Effector memory CD8-positive, alpha-beta T cell (primary cell): ENCODE measurements around the gene GFI1B.
A peak's percentile ranks its signal among the peaks of the same experiment; 100 is the strongest.
"Not testable (repeated sequence)": the region's sequence is repeated elsewhere in the genome, so short reads cannot be mapped to it uniquely, and the experiment has no call there.

Experiments
- ATAC-seq: fragments of 150-1000 bp; cut with Tn5 transposase; replicated peaks from 2 replicates; pipeline ENCODE4 v1.10.0; 2021; ENCODE audit warnings: mild to moderate bottlenecking, moderate library complexity
- DNase-seq, 3 experiments: peaks; one replicate each; pipeline ENCODE4 v3.0.0; 2021
- H3K27ac Mint-ChIP-seq, 2 donors: one replicate each; pipeline ENCODE4 v1.8.0; 2022; ENCODE audit warnings: mild to moderate bottlenecking in 2 of 2, mixed read lengths in 2 of 2, moderate library complexity in 2 of 2
- H3K27me3 Mint-ChIP-seq, 2 donors: one replicate each; pipeline ENCODE4 v1.8.0; 2022; ENCODE audit warnings: mixed read lengths in 2 of 2
- H3K36me3 Mint-ChIP-seq: one replicate; pipeline ENCODE4 v1.8.0; 2022; ENCODE audit warnings: mild to moderate bottlenecking, moderate library complexity, mixed read lengths; ENCODE audit not compliant: insufficient read depth
- H3K4me1 Mint-ChIP-seq, 2 donors: one replicate each; pipeline ENCODE4 v1.8.0; 2022; ENCODE audit warnings: low read depth in 2 of 2, mixed read lengths in 2 of 2
- H3K4me3 Mint-ChIP-seq, 2 donors: one replicate each; pipeline ENCODE4 v1.8.0; 2022; ENCODE audit warnings: mild to moderate bottlenecking in 2 of 2, mixed read lengths in 2 of 2, moderate library complexity in 2 of 2
- H3K9me3 Mint-ChIP-seq, 2 donors: one replicate each; pipeline ENCODE4 v1.8.0; 2022; ENCODE audit warnings: mixed read lengths in 2 of 2

Gene GFI1B

GRCh38 chr9:132989998-132990557, 11.6 kb downstream of the GFI1B start:
- H3K36me3 Mint-ChIP-seq, H3K4me3 Mint-ChIP-seq, DNase-seq, H3K27ac Mint-ChIP-seq, H3K9me3 Mint-ChIP-seq, H3K4me1 Mint-ChIP-seq: not testable (repeated sequence)
- peaks cover 62 to 87% of the 10 kb centered on the region in 2 donors for H3K27me3 Mint-ChIP-seq
- peak; percentile 51 for ATAC-seq

GRCh38 chr9:132990781-132991180, 12.3 kb downstream of the GFI1B start:
- Mint-ChIP-seq H3K4me1 (peaks cover 0 to 6% of the 10 kb centered on the region in 2 donors), H3K36me3 (no peaks in the 10 kb centered on the region), H3K4me3 (no peak overlapping the region), H3K27me3 (peaks cover 62 to 88% of the 10 kb centered on the region in 2 donors), H3K27ac (no peak overlapping the region), H3K9me3 (no peaks in the 10 kb centered on the region)
- DNase-seq (no peak), ATAC-seq (no peak)

- Mint-ChIP-seq H3K4me1 (peaks cover 0 to 6% of the 10 kb centered on the region in 2 donors), H3K27me3 (peaks cover 62 to 88% of the 10 kb centered on the region in 2 donors), H3K27ac (no peak overlapping the region), H3K9me3 (no peaks in the 10 kb centered on the region), H3K36me3 (no peaks in the 10 kb centered on the region), H3K4me3 (no peak overlapping the region)
- ATAC-seq (peak; percentile 47), DNase-seq (no peak)
Observed at GRCh38 chr9:132991351-132992300, 13.1 kb downstream of the GFI1B start.

- Mint-ChIP-seq H3K9me3 (no peaks in the 10 kb centered on the region), H3K36me3 (no peaks in the 10 kb centered on the region), H3K4me3 (no peak overlapping the region), H3K27ac (no peak overlapping the region), H3K27me3 (peaks cover 56 to 82% of the 10 kb centered on the region in 2 donors), H3K4me1 (peaks cover 0 to 6% of the 10 kb centered on the region in 2 donors)
- ATAC-seq (no peak), DNase-seq (no peak)
Observed at GRCh38 chr9:132993511-132993939, 15.0 kb downstream of the GFI1B start.

- Mint-ChIP-seq H3K27me3 (peaks cover 59 to 81% of the 10 kb centered on the region in 2 donors), H3K4me1 (peaks cover 0 to 6% of the 10 kb centered on the region in 2 donors), H3K9me3 (no peaks in the 10 kb centered on the region), H3K27ac (peak overlapping the region in 1 of 2 donors; percentile 18), H3K4me3 (peak overlapping the region in 1 of 2 donors; percentile 30), H3K36me3 (peaks cover 2% of the 10 kb centered on the region)
- no peak for ATAC-seq
- DNase-seq = no peak
Observed at GRCh38 chr9:132994410-132995120, 16.1 kb downstream of the GFI1B start.

- Mint-ChIP-seq H3K4me3 (no peak overlapping the region), H3K36me3 (peaks cover 2% of the 10 kb centered on the region), H3K27ac (no peak overlapping the region), H3K9me3 (no peaks in the 10 kb centered on the region), H3K4me1 (peaks cover 0 to 8% of the 10 kb centered on the region in 2 donors), H3K27me3 (peaks cover 60 to 85% of the 10 kb centered on the region in 2 donors)
- no peak for DNase-seq
- no peak for ATAC-seq
Observed at GRCh38 chr9:132995121-132995420, 16.6 kb downstream of the GFI1B start.

GRCh38 chr9:132995879-132996278, 17.4 kb downstream of the GFI1B start:
- Mint-ChIP-seq H3K4me3 (no peak overlapping the region), H3K27me3 (peaks cover 63 to 93% of the 10 kb centered on the region in 2 donors), H3K36me3 (peaks cover 2% of the 10 kb centered on the region), H3K27ac (no peak overlapping the region), H3K9me3 (no peaks in the 10 kb centered on the region), H3K4me1 (peaks cover 0 to 8% of the 10 kb centered on the region in 2 donors)
- ATAC-seq (no peak), DNase-seq (no peak)

GRCh38 chr9:132996526-132996925, 18.0 kb downstream of the GFI1B start:
- Mint-ChIP-seq H3K27me3 (peaks cover 65 to 91% of the 10 kb centered on the region in 2 donors), H3K27ac (no peak overlapping the region), H3K9me3 (no peaks in the 10 kb centered on the region), H3K4me1 (peaks cover 0 to 8% of the 10 kb centered on the region in 2 donors), H3K36me3 (peaks cover 2% of the 10 kb centered on the region), H3K4me3 (no peak overlapping the region)
- ATAC-seq = no peak
- DNase-seq = no peak

- no peaks in the 10 kb centered on the region for H3K9me3 Mint-ChIP-seq
- H3K36me3 Mint-ChIP-seq = peaks cover 2% of the 10 kb centered on the region
- no peak overlapping the region for H3K27ac Mint-ChIP-seq
- no peak overlapping the region for H3K4me3 Mint-ChIP-seq
- DNase-seq (no peak), ATAC-seq (no peak)
- H3K4me1 Mint-ChIP-seq = peaks cover 0 to 8% of the 10 kb centered on the region in 2 donors
- peaks cover 67 to 89% of the 10 kb centered on the region in 2 donors for H3K27me3 Mint-ChIP-seq
Observed at GRCh38 chr9:132997591-132997990, 19.1 kb downstream of the GFI1B start.

- not testable (repeated sequence) for H3K9me3 Mint-ChIP-seq, DNase-seq, H3K4me3 Mint-ChIP-seq, H3K27ac Mint-ChIP-seq, H3K36me3 Mint-ChIP-seq, H3K4me1 Mint-ChIP-seq, ATAC-seq
- H3K27me3 Mint-ChIP-seq = peaks cover 67 to 89% of the 10 kb centered on the region in 2 donors
Observed at GRCh38 chr9:132998221-132998620, 19.7 kb downstream of the GFI1B start.

- Mint-ChIP-seq H3K4me3 (no peak overlapping the region), H3K27ac (no peak overlapping the region), H3K27me3 (peaks cover 68 to 89% of the 10 kb centered on the region in 2 donors), H3K36me3 (peaks cover 2% of the 10 kb centered on the region), H3K9me3 (no peaks in the 10 kb centered on the region), H3K4me1 (peaks cover 0 to 8% of the 10 kb centered on the region in 2 donors)
- DNase-seq (no peak), ATAC-seq (no peak)
Observed at GRCh38 chr9:132998831-132999635, 20.5 kb downstream of the GFI1B start.

- peaks cover 0 to 2% of the 10 kb centered on the region in 2 donors for H3K4me1 Mint-ChIP-seq
- H3K4me3 Mint-ChIP-seq = no peak overlapping the region
- H3K9me3 Mint-ChIP-seq = no peaks in the 10 kb centered on the region
- DNase-seq = no peak
- H3K27ac Mint-ChIP-seq = no peak overlapping the region
- ATAC-seq = no peak
- H3K27me3 Mint-ChIP-seq = peaks cover 67 to 89% of the 10 kb centered on the region in 2 donors
- H3K36me3 Mint-ChIP-seq = peaks cover 2% of the 10 kb centered on the region
Observed at GRCh38 chr9:133002147-133003070, 23.9 kb downstream of the GFI1B start.
